Activated B cell treated with CpG ODN at 0.5 μM for 24 hours (primary cell): ENCODE results near the gene EPHA6. TPM values are rescaled to one million over a fixed set of nuclear protein-coding genes. Genes with fewer than 3 reads are reported as not detected.

Source experiments
- ATAC-seq: fragments of 200-7000 bp; cut with Tn5 transposase; one replicate; pipeline ENCODE4 v1.10.0; 2021; ENCODE audit warnings: low read depth, mild to moderate bottlenecking, moderate library complexity
- CTCF ChIA-PET: fragments of 350-600 bp; sonication (Branson Sonifier 250); formaldehyde crosslinking; loops from one replicate; lab custom pipeline; 2021; ENCODE audit warnings: antibody characterized with exemption; lab: Charles Lee
- POLR2A ChIA-PET: fragments of 350-600 bp; sonication (Branson Sonifier 250); formaldehyde crosslinking; loops from one replicate; lab custom pipeline; 2021; ENCODE audit warnings: antibody characterized with exemption; lab: Charles Lee
- DNase-seq: peaks from one replicate; pipeline ENCODE4 v3.0.0; 2022
- H3K27ac Mint-ChIP-seq: one replicate; pipeline ENCODE4 v1.8.0; 2020; ENCODE audit warnings: mixed read lengths
- H3K27me3 Mint-ChIP-seq: one replicate; pipeline ENCODE4 v1.8.0; 2021; ENCODE audit warnings: mixed read lengths
- H3K36me3 Mint-ChIP-seq: one replicate; pipeline ENCODE4 v1.8.0; 2021; ENCODE audit warnings: low read depth, mixed read lengths
- H3K4me1 Mint-ChIP-seq: one replicate; pipeline ENCODE4 v1.8.0; 2021; ENCODE audit warnings: mixed read lengths
- H3K4me3 Mint-ChIP-seq: one replicate; pipeline ENCODE4 v1.8.0; 2020; ENCODE audit warnings: mild to moderate bottlenecking, mixed read lengths
- H3K9me3 Mint-ChIP-seq: one replicate; pipeline ENCODE4 v1.8.0; 2020; ENCODE audit warnings: mixed read lengths
- CTCF ChIP-seq: fragments of 200-600 bp; IDR thresholded peaks from one replicate; pipeline ENCODE4 v1.8.0; 2022; ENCODE audit warnings: antibody characterized with exemption, mild to moderate bottlenecking
- intact Hi-C: fragments of 100-400 bp; cut with micrococcal nuclease; formaldehyde crosslinking; loops from one replicate; pipeline ENCODE4 v1.15.1; 2024
- total RNA-seq: library from RNA; stranded (reverse); gene quantifications from 2 replicates; pipeline ENCODE4 v1.2.3, GENCODE V29; 2022

EPHA6 gene
- total RNA-seq, 1 donor from 2014 or later, result not detected

DNA sequence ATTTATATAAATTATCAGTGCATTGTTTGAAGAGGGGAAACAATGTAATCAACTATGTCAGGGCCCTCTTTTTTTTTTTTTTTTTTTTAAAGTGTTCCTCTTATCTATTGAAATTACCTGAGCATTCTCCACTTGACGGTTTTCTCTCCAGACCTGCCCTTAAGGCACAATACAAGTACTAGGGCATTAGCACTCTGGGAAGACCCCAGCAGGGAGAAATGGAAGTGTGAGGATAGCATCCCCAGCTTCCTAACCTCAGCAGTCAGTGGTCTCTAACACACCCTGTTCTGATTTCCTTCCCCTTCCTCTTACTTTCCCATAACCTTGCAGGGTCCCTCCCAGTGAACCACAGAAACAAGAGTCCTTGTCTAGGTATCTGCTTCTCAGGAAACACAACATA is 491.8 kb downstream of the EPHA6 start:
- Mint-ChIP-seq H3K27ac (no peak overlapping the region), H3K27me3 (no peaks in the 10 kb centered on the region), H3K4me1 (no peaks in the 10 kb centered on the region), H3K9me3 (peaks cover 10% of the 10 kb centered on the region), H3K4me3 (no peak overlapping the region), H3K36me3 (no peaks in the 10 kb centered on the region)
- ChIA-PET POLR2A (no interaction called here), CTCF (no interaction called here)
- intact Hi-C loops, result no loop called here
- no peak for ATAC-seq
- no peak for DNase-seq
- TF ChIP-seq CTCF, result no peak

GRCh38 chr3:97338375-97338774 is 524.0 kb downstream of the EPHA6 start:
- intact Hi-C loops, result no loop called here
- Mint-ChIP-seq H3K36me3 (no peaks in the 10 kb centered on the region), H3K4me1 (no peaks in the 10 kb centered on the region), H3K27ac (no peak overlapping the region), H3K4me3 (no peak overlapping the region), H3K9me3 (peaks cover 3% of the 10 kb centered on the region), H3K27me3 (no peaks in the 10 kb centered on the region)
- ATAC-seq (no peak), DNase-seq (no peak)
- TF ChIP-seq CTCF, result no peak
- ChIA-PET CTCF (no interaction called here), POLR2A (no interaction called here)

- DNase-seq (no peak), ATAC-seq (no peak)
- ChIA-PET CTCF (no interaction called here), POLR2A (no interaction called here)
- intact Hi-C loops, result no loop called here
- Mint-ChIP-seq H3K27me3 (no peaks in the 10 kb centered on the region), H3K4me1 (no peaks in the 10 kb centered on the region), H3K27ac (no peak overlapping the region), H3K4me3 (no peak overlapping the region), H3K9me3 (peaks cover 2% of the 10 kb centered on the region), H3K36me3 (no peaks in the 10 kb centered on the region)
- TF ChIP-seq CTCF, result no peak
These were observed 526.5 kb downstream of the EPHA6 start for GRCh38 chr3:97340940-97341339.

DNA sequence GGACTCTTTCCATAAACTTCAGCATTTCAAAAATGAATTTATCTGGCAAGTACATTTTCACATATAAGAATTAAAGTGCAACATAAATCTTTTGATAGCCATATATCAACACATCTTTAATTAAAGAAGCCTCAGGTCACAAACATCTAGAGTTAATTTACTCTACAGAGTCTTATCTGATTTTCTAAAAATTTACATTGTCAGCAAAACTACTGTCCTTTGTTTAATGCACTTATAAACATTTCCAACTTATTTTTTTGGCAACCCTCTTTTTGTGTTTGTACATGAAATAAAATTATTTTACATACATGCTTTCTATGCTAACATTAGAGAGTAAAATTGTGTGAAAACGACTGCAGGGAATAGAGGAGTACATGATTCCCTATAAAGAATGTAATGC is 533.4 kb downstream of the EPHA6 start:
- no peaks in the 10 kb centered on the region for H3K36me3 Mint-ChIP-seq
- peaks cover 6% of the 10 kb centered on the region for H3K9me3 Mint-ChIP-seq
- no peak overlapping the region for H3K4me3 Mint-ChIP-seq
- ChIA-PET POLR2A (no interaction called here), CTCF (no interaction called here)
- ATAC-seq, result no peak
- no peak for DNase-seq
- H3K27ac Mint-ChIP-seq, result no peak overlapping the region
- intact Hi-C loops, result no loop called here
- no peaks in the 10 kb centered on the region for H3K4me1 Mint-ChIP-seq
- no peak for TF ChIP-seq CTCF
- H3K27me3 Mint-ChIP-seq, result no peaks in the 10 kb centered on the region

- TF ChIP-seq CTCF, result no peak
- Mint-ChIP-seq H3K27me3 (no peaks in the 10 kb centered on the region), H3K4me1 (no peaks in the 10 kb centered on the region), H3K9me3 (peaks cover 4% of the 10 kb centered on the region), H3K36me3 (no peaks in the 10 kb centered on the region), H3K4me3 (no peak overlapping the region), H3K27ac (no peak overlapping the region)
- DNase-seq (no peak), ATAC-seq (no peak)
- POLR2A ChIA-PET, result no interaction called here
- intact Hi-C loops, result no loop called here
- CTCF ChIA-PET, result no interaction called here
These were observed 536.6 kb downstream of the EPHA6 start for GRCh38 chr3:97350971-97351370.
